ENCODE measurements around the gene TAMALIN.

DNA sequence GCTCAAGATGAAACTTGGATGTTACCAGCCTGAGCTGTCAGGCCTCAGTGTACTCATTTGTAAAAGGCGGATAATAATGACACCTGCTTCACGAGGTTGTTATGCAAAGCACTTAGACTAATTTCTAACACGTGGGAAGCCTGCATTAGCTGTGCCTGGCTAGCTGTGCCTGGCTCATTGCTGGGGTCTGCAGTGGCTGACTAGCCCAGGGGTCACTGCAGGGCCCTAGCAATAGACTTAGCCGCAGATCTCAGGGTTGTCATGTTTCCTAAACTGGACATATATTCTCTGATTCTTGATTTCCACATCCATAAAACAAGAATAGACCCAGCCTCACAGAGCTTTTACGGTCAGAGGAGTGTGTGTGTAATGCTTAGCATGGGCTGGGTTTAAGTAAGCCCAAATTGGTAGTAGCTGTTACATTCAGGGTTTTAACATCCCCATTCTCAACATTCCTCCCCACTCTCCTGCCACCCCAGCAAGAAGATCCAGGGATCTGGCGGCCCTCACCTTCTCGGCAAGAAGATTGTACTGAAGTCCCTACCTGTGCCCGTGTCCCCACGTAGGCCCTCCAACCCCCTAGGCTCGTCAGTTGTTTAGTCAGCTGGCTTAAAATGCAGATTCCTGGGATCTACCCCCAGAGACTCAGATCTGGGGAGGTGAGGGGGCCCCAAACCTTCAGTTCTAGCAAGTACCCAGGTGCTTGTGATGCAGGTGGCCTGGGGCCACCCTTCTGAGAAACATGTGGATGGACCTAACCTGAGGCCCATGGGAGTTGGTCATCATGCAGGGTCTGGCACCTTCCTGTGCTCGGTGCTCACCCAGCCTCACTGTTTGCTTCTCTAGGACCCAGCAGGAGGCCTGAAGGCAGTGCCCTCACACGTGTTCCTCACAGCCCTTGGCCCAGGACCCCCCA, 53.1 kb downstream of the TAMALIN start:
- TF ChIP-seq, protein P1, sequence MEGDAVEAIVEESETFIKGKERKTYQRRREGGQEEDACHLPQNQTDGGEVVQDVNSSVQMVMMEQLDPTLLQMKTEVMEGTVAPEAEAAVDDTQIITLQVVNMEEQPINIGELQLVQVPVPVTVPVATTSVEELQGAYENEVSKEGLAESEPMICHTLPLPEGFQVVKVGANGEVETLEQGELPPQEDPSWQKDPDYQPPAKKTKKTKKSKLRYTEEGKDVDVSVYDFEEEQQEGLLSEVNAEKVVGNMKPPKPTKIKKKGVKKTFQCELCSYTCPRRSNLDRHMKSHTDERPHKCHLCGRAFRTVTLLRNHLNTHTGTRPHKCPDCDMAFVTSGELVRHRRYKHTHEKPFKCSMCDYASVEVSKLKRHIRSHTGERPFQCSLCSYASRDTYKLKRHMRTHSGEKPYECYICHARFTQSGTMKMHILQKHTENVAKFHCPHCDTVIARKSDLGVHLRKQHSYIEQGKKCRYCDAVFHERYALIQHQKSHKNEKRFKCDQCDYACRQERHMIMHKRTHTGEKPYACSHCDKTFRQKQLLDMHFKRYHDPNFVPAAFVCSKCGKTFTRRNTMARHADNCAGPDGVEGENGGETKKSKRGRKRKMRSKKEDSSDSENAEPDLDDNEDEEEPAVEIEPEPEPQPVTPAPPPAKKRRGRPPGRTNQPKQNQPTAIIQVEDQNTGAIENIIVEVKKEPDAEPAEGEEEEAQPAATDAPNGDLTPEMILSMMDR (IDR thresholded peaks at IDR 0.05), result peak in 1 of 6 experiments; percentile 1
- peak in 1 of 2 donors; percentile 43 for TF ChIP-seq POLR2A (IDR thresholded peaks at IDR 0.05)

Data from adrenal gland (tissue), 5 donors.